GM23248 (cell line): ENCODE data around the gene ZFPL1.

Source experiments
- EZH2 ChIP-seq: fragments of 200-600 bp; sonication (generic); IDR thresholded peaks from 2 replicates; pipeline ENCODE4 v1.6.1; 2018; ENCODE audit warnings: antibody characterized with exemption, mild to moderate bottlenecking; ENCODE audit not compliant: insufficient read depth, poor library complexity, severe bottlenecking
- EZH2phosphoT487 ChIP-seq: fragments of 200-600 bp; sonication (generic); IDR thresholded peaks from 2 replicates; pipeline ENCODE4 v1.6.1; 2018; ENCODE audit warnings: antibody characterized with exemption, moderate library complexity, mild to moderate bottlenecking, low read depth; ENCODE audit not compliant: insufficient read depth

DNA sequence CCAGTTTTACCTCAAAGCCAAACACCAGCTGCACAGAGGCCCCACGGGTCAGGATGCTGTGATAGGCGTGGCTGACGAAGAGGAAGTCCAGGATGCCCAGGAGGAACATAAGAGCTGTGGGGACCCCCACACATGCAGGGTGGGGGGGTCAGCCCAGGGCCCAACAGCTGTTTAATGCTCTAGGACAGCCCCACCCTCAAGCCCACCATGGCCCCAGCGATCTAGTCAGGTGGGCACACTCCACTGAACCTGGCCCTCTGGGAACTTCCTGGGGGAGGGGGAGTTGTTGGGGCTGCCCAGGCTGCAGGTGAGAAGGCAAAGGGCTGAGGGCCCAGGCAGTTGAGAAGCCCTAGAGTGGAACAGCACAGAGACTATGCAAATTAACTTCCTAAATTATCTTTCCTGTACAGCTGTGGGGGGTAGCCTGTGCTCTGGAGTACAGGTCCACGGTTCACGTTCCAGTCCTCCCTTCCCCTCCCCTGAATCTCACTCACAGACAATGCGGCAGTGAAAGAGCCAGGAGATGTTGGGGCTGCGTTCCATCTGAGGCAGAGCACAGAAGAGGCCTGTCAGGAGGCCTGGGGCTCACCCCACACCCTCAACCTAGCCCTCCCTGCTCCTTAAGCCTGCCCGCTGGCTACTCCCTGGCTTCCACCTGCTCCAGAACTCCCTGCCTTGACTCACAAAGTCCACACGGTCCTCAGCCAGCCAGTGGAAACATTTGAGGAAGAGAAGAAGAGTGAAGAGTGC, 48.4 kb downstream of the ZFPL1 start:
- TF ChIP-seq EZH2 (no peak), EZH2phosphoT487 (no peak)
